H1 (cell line): ENCODE data around the gene TOR1AIP1. TPM values are rescaled to one million over a fixed set of nuclear protein-coding genes. Genes with fewer than 3 reads are reported as not detected.

Experiments used
- CTCF ChIA-PET: fragments of 300-600 bp; sonication (Branson Sonifier 250); formaldehyde crosslinking; loops from one replicate; lab custom pipeline; 2021; ENCODE audit not compliant: partially characterized antibody; lab: Charles Lee
- POLR2A ChIA-PET: fragments of 300-600 bp; sonication (Branson Sonifier 250); formaldehyde crosslinking; loops from one replicate; lab custom pipeline; 2021; ENCODE audit warnings: inconsistent platforms; ENCODE audit not compliant: partially characterized antibody; lab: Charles Lee
- DNase-seq, 2 experiments: peaks; one replicate each; pipeline versions ENCODE4 v3.0.0 to v3.0.0-alpha.2; 2010 to 2022; ENCODE audit warnings: low spot score in 2 of 2, low read depth in 1 of 2, mixed read lengths in 1 of 2
- FAIRE-seq: peaks from 2 replicates; lab custom pipeline; 2011; peaks lifted over from hg19 to GRCh38; lab: Jason Lieb, UNC
- H2AFZ ChIP-seq: 2 replicates; pipeline ENCODE4 v1.8.1; 2012; ENCODE audit warnings: low read length, inconsistent platforms
- H2AK5ac ChIP-seq: 2 replicates; pipeline ENCODE4 v1.6.1; 2013; ENCODE audit warnings: low read depth, low read length
- H2BK120ac ChIP-seq: replicated peaks from 2 replicates; pipeline ENCODE3; 2013; ENCODE audit warnings: low read depth, low read length, inconsistent platforms
- H2BK12ac ChIP-seq: 2 replicates; pipeline ENCODE4 v1.6.1; 2013; ENCODE audit warnings: low read depth, low read length
- H2BK15ac ChIP-seq: 2 replicates; pipeline ENCODE4 v1.6.1; 2013; ENCODE audit warnings: low read length
- H2BK20ac ChIP-seq: 2 replicates; pipeline ENCODE4 v1.6.1; 2013; ENCODE audit warnings: low read length
- H2BK5ac ChIP-seq: 2 replicates; pipeline ENCODE4 v1.6.1; 2013; ENCODE audit warnings: low read depth, low read length
- H3K14ac ChIP-seq: 2 replicates; pipeline ENCODE4 v1.6.1; 2013; ENCODE audit warnings: inconsistent platforms; ENCODE audit not compliant: insufficient read length
- H3K18ac ChIP-seq: 2 replicates; pipeline ENCODE4 v1.6.1; 2013; ENCODE audit warnings: low read length; ENCODE audit errors: extremely low read depth
- H3K23ac ChIP-seq: 2 replicates; pipeline ENCODE4 v1.6.1; 2013; ENCODE audit warnings: inconsistent platforms; ENCODE audit not compliant: insufficient read length
- H3K23me2 ChIP-seq: 2 replicates; pipeline ENCODE4 v1.6.1; 2013; ENCODE audit warnings: low read depth, low read length
- H3K27ac ChIP-seq: 2 replicates; pipeline ENCODE4 v1.6.1; 2011; ENCODE audit warnings: low read depth, low read length, inconsistent platforms
- H3K27me3 ChIP-seq, 4 experiments: replicated peaks in 1 of 4; 1 replicate in 1 of 4; 2 replicates in 3 of 4; pipeline versions ENCODE4 v1.6.1 to v1.8.1; 2011 to 2013; ENCODE audit warnings: low read length in 3 of 4, mild to moderate bottlenecking in 3 of 4, inconsistent platforms in 2 of 4, mixed read lengths in 2 of 4, moderate library complexity in 1 of 4; ENCODE audit not compliant: control insufficient read depth in 3 of 4, insufficient read depth in 3 of 4; ENCODE audit errors: extremely low read depth in 1 of 4
- H3K36me3 ChIP-seq, 4 experiments: 2 replicates each; pipeline versions ENCODE4 v1.6.1 to v1.8.1; 2011 to 2013; ENCODE audit warnings: mild to moderate bottlenecking in 4 of 4, low read length in 3 of 4, moderate library complexity in 2 of 4, control low read depth in 1 of 4, inconsistent platforms in 1 of 4; ENCODE audit not compliant: insufficient read depth in 4 of 4, control insufficient read depth in 2 of 4
- H3K4ac ChIP-seq: replicated peaks from 2 replicates; pipeline ENCODE3; 2013; ENCODE audit warnings: low read length, low read depth, mixed read lengths, inconsistent platforms; ENCODE audit not compliant: insufficient read length
- H3K4me1 ChIP-seq, 4 experiments: replicated peaks in 1 of 4; 1 replicate in 1 of 4; 2 replicates in 3 of 4; pipeline versions ENCODE4 v1.6.1 to v1.8.1; 2011 to 2013; ENCODE audit warnings: low read length in 3 of 4, inconsistent platforms in 2 of 4, mixed read lengths in 1 of 4; ENCODE audit not compliant: insufficient read depth in 4 of 4, control insufficient read depth in 3 of 4
- H3K4me2 ChIP-seq, 2 experiments: 2 replicates each; pipeline versions ENCODE4 v1.6.1 to v1.8.1; 2011 to 2013; ENCODE audit warnings: low read depth in 2 of 2, low read length in 2 of 2, control low read depth in 1 of 2, inconsistent platforms in 1 of 2, mild to moderate bottlenecking in 1 of 2; ENCODE audit not compliant: insufficient read depth in 1 of 2
- H3K4me3 ChIP-seq, 4 experiments: fragments of 200-600, 300-600 bp in 1 of 4; sonication (generic), shearing (Covaris generic), sonication (Bioruptor Twin) in 1 of 4; 2 replicates each; pipeline versions ENCODE4 v1.5.1 to v1.8.1; 2011 to 2016; ENCODE audit warnings: low read length in 4 of 4, low read depth in 3 of 4, control low read depth in 2 of 4, inconsistent platforms in 2 of 4, mild to moderate bottlenecking in 2 of 4, mixed read lengths in 1 of 4, moderate library complexity in 1 of 4; ENCODE audit not compliant: insufficient read depth in 2 of 4; ENCODE audit errors: extremely low read depth in 1 of 4
- H3K56ac ChIP-seq: replicated peaks from 2 replicates; pipeline ENCODE3; 2013; ENCODE audit warnings: low read depth, mild to moderate bottlenecking, mixed read lengths, low read length, inconsistent platforms; ENCODE audit not compliant: insufficient read length
- H3K79me1 ChIP-seq: 2 replicates; pipeline ENCODE4 v1.6.1; 2013; ENCODE audit warnings: low read depth, low read length, control low read depth
- H3K79me2 ChIP-seq, 2 experiments: 2 replicates each; pipeline versions ENCODE4 v1.6.1 to v1.8.1; 2012 to 2013; ENCODE audit warnings: low read length in 2 of 2, mild to moderate bottlenecking in 2 of 2, inconsistent platforms in 1 of 2; ENCODE audit not compliant: insufficient read depth in 2 of 2, control insufficient read depth in 1 of 2
- H3K9ac ChIP-seq, 4 experiments: replicated peaks in 1 of 4; 1 replicate in 1 of 4; 2 replicates in 3 of 4; pipeline versions ENCODE4 v1.6.1 to v1.8.1; 2011 to 2013; ENCODE audit warnings: low read depth in 3 of 4, low read length in 3 of 4, control low read depth in 2 of 4, mild to moderate bottlenecking in 2 of 4, moderate library complexity in 2 of 4, inconsistent platforms in 1 of 4; ENCODE audit errors: extremely low read depth in 1 of 4
- H3K9me3 ChIP-seq, 2 experiments: 2 replicates each; pipeline versions ENCODE4 v1.6.1 to v1.8.1; 2012 to 2013; ENCODE audit warnings: mild to moderate bottlenecking in 2 of 2, moderate library complexity in 2 of 2, control low read depth in 1 of 2, inconsistent platforms in 1 of 2, low read depth in 1 of 2, low read length in 1 of 2, mixed read lengths in 1 of 2; ENCODE audit not compliant: insufficient read depth in 2 of 2
- H4K20me1 ChIP-seq, 2 experiments: replicated peaks in 1 of 2; 2 replicates each; pipeline versions ENCODE3 to v1.8.1; 2011 to 2013; ENCODE audit warnings: inconsistent platforms in 2 of 2, low read length in 2 of 2, mild to moderate bottlenecking in 1 of 2; ENCODE audit not compliant: insufficient read depth in 2 of 2, control insufficient read depth in 1 of 2
- H4K5ac ChIP-seq: 2 replicates; pipeline ENCODE4 v1.6.1; 2013; ENCODE audit warnings: low read length, low read depth, mixed read lengths, inconsistent platforms; ENCODE audit not compliant: insufficient read length
- H4K8ac ChIP-seq: 2 replicates; pipeline ENCODE4 v1.8.0; 2013; ENCODE audit warnings: mild to moderate bottlenecking, moderate library complexity, low read length, inconsistent platforms; ENCODE audit not compliant: insufficient read depth; ENCODE audit errors: extremely low read depth
- H4K91ac ChIP-seq: replicated peaks from 2 replicates; pipeline ENCODE3; 2013; ENCODE audit warnings: low read length, mixed read lengths, inconsistent platforms; ENCODE audit not compliant: insufficient read length
- CBX8 ChIP-seq: fragments of 300-800, 300-1000 bp; sonication (generic); IDR thresholded peaks from 2 replicates; pipeline ENCODE4 v1.7.1; 2016; ENCODE audit warnings: low read depth, low read length, borderline replicate concordance
- CREB1 ChIP-seq: IDR thresholded peaks from 2 replicates; pipeline ENCODE4 v1.6.1; 2012; ENCODE audit warnings: inconsistent platforms
- EZH2 ChIP-seq: fragments of 200-600 bp; sonication (generic); IDR thresholded peaks from 2 replicates; pipeline ENCODE4 v1.7.1; 2012; ENCODE audit warnings: low read depth, mild to moderate bottlenecking, moderate library complexity, low read length, inconsistent platforms; ENCODE audit not compliant: severe bottlenecking
- JUN ChIP-seq: IDR thresholded peaks from 2 replicates; pipeline ENCODE4 v1.6.1; 2011; ENCODE audit warnings: low read depth, mild to moderate bottlenecking, improper control_type of control experiment, low read length
- KDM1A ChIP-seq: fragments of 200-600, 300-600 bp; sonication (generic); IDR thresholded peaks from 2 replicates; pipeline ENCODE4 v1.7.1; 2016; ENCODE audit warnings: mild to moderate bottlenecking, low read length, borderline replicate concordance
- POU5F1 ChIP-seq: IDR thresholded peaks from 2 replicates; pipeline ENCODE4 v1.6.1; 2011; ENCODE audit warnings: low read depth, mild to moderate bottlenecking, low read length, moderate library complexity
- RBBP5 ChIP-seq: IDR thresholded peaks from 2 replicates; pipeline ENCODE4 v1.7.1; 2012; ENCODE audit warnings: low read depth, mild to moderate bottlenecking, inconsistent platforms, low read length, moderate library complexity, borderline replicate concordance
- RFX5 ChIP-seq: IDR thresholded peaks from 2 replicates; pipeline ENCODE4 v1.6.1; 2011; ENCODE audit warnings: low read depth, low read length, improper control_type of control experiment, borderline replicate concordance
- YY1 ChIP-seq: IDR thresholded peaks from 2 replicates; pipeline ENCODE4 v1.6.1; 2011; ENCODE audit warnings: low read depth, mild to moderate bottlenecking, low read length
- whole genome bisulfite sequencing, 2 experiments: shearing (Covaris generic) in 1 of 2; methylation state at CpG; one replicate each; pipeline versions ENCODE4 v1.1.6 to v1.1.7; 2013 to 2015; ENCODE audit warnings: low lambda C conversion rate in 2 of 2, mixed read lengths in 2 of 2, inconsistent platforms in 1 of 2, low coverage in 1 of 2, missing lambda C conversion rate in 1 of 2; ENCODE audit not compliant: insufficient replicate concordance in 2 of 2, insufficient coverage in 1 of 2, insufficient read length in 1 of 2; ENCODE audit errors: extremely low coverage in 1 of 2, missing lambda C conversion rate in 1 of 2; 5-methylcytosine and 5-hydroxymethylcytosine counted together
- polyA plus RNA-seq, 7 experiments: library from polyadenylated mRNA; depleted of rRNA in 3 of 7; stranded (reverse) in 5 of 7; unstranded in 2 of 7; fragments of >200 nt in 5 of 7; fragments of 200-250 nt in 2 of 7; gene quantifications; 1 replicate in 5 of 7; 2 replicates in 1 of 7; 4 replicates in 1 of 7; pipeline versions ENCODE4 v1.2.1 to v1.2.3, GENCODE V29; 2011 to 2013; ENCODE audit warnings: missing spikeins in 2 of 7, mixed read lengths in 2 of 7
- total RNA-seq: library from RNA; stranded (reverse); fragmentation: NEBNext Ultra II Directional; extraction: Animal tissue kit (Norgen Biotek cat#: 25700); gene quantifications from 2 replicates; pipeline ENCODE4 v1.2.1, GENCODE V29; 2021
- TF ChIP-seq, protein P1 (sequence below): IDR thresholded peaks from 2 replicates; pipeline ENCODE4 v1.6.1; 2012; ENCODE audit warnings: inconsistent platforms
- TF ChIP-seq, protein P2 (sequence below): IDR thresholded peaks from 2 replicates; pipeline ENCODE4 v1.6.1; 2011; ENCODE audit warnings: low read length, improper control_type of control experiment

TOR1AIP1 gene
- total and polyA plus RNA-seq, 2 of the 8 experiments (the other 6 are each of a cell fraction or from before 2014, with no cell fraction given): 5.7 to 22.8 TPM

DNA sequence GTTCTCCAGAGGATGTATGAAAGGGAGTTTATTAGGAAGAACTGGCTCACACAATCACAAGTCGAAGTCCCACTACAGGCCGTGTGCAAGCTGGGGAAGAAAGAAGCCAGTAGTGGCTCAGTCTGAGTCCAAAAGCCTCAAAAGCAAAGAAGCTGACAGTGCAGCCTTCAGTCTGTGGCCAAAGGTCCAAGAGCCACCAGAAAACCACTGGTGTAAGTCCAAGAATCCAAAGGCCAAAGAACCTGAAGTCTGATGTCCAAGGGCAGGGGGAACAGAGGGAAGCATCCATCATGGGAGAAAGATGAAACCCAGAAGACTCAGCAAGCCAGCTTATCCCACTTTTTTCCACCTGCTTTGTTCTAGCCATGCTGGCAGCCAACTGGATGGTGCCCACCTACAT, 51.1 kb downstream of the TOR1AIP1 start:
- no peak overlapping the region for H2BK5ac ChIP-seq
- no peaks in the 10 kb centered on the region for H4K20me1 ChIP-seq
- H3K18ac ChIP-seq: no peak overlapping the region
- H3K9me3 ChIP-seq: no peaks in the 10 kb centered on the region
- CTCF ChIA-PET: interaction anchor here (0.8 kb wide), 1 partner anchor 11 kb away, joined by 3 read pairs; no protein-coding TSS in a partner anchor
- H4K8ac ChIP-seq: no peak overlapping the region
- H2BK20ac ChIP-seq: no peak overlapping the region
- H2BK120ac ChIP-seq: no peak overlapping the region
- no peaks in the 10 kb centered on the region for H3K79me1 ChIP-seq
- no peaks in the 10 kb centered on the region for H3K4me1 ChIP-seq
- no peaks in the 10 kb centered on the region for H3K79me2 ChIP-seq
- no peaks in the 10 kb centered on the region for H3K23me2 ChIP-seq
- no peak overlapping the region for H4K5ac ChIP-seq
- no peak overlapping the region for H2BK15ac ChIP-seq
- POLR2A ChIA-PET: interaction anchor here (1.2 kb wide), 1 partner anchor 51 kb away, joined by 3 read pairs; the partner anchor contains the start of gene TOR1AIP1
- DNase-seq (no peak), FAIRE-seq (no peak)
- TF ChIP-seq EZH2 (no peak), CBX8 (no peak), JUN (no peak), POU5F1 (no peak), KDM1A (no peak), CREB1 (no peak), RBBP5 (no peak), RFX5 (no peak), YY1 (no peak)
- TF ChIP-seq, protein P1, sequence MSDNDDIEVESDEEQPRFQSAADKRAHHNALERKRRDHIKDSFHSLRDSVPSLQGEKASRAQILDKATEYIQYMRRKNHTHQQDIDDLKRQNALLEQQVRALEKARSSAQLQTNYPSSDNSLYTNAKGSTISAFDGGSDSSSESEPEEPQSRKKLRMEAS: no peak
- TF ChIP-seq, protein P2, sequence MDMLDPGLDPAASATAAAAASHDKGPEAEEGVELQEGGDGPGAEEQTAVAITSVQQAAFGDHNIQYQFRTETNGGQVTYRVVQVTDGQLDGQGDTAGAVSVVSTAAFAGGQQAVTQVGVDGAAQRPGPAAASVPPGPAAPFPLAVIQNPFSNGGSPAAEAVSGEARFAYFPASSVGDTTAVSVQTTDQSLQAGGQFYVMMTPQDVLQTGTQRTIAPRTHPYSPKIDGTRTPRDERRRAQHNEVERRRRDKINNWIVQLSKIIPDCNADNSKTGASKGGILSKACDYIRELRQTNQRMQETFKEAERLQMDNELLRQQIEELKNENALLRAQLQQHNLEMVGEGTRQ: no peak
- 95% methylated on average over 2 of the region's 2 CpGs; no CpG with 5 or more reads in 1 of the 2 experiments for WGBS, 2 experiments
- no peak overlapping the region for H4K91ac ChIP-seq
- no peak overlapping the region for H3K23ac ChIP-seq
- no peak overlapping the region for H3K27ac ChIP-seq
- H3K14ac ChIP-seq: no peak overlapping the region
- H3K4ac ChIP-seq: no peak overlapping the region
- no peak overlapping the region for H2AFZ ChIP-seq
- H3K4me2 ChIP-seq: no peak overlapping the region
- H3K4me3 ChIP-seq: no peak overlapping the region
- H3K56ac ChIP-seq: no peak overlapping the region
- no peak overlapping the region for H2AK5ac ChIP-seq
- H3K36me3 ChIP-seq: no peaks in the 10 kb centered on the region
- peaks cover 0 to 1% (median 0%) of the 10 kb centered on the region in 4 experiments; a peak in 1 of 7 replicates for H3K27me3 ChIP-seq
- no peak overlapping the region for H3K9ac ChIP-seq
- no peak overlapping the region for H2BK12ac ChIP-seq
